Measurements from ENCODE around the gene ADAMTSL1. TPM values are rescaled to one million over a fixed set of nuclear protein-coding genes. Genes with fewer than 3 reads are reported as not detected.

Gene ADAMTSL1
- polyA plus RNA-seq, 2 of the 4 experiments (the other 2 are of a cell fraction) = 0.03 TPM; not detected in 1

GRCh38 chr9:18857769-18858168 lies 383.8 kb downstream of the ADAMTSL1 start:
- FAIRE-seq (no peak), ATAC-seq (no peak), DNase-seq (ENCODE audit: low read depth in 1 of 2, low spot score in 1 of 2) (no peak)
- Histone ChIP-seq H3K4me1 (no peaks in the 10 kb centered on the region), H3K27ac (no peak overlapping the region), H3K9me3 (no peaks in the 10 kb centered on the region), H3K4me3 (no peak overlapping the region), H3K4me2 (no peak overlapping the region)
- ChIA-PET CTCF (no interaction called here), POLR2A (no interaction called here)
- no peak for TF ChIP-seq MAZ (IDR thresholded peaks at IDR 0.05; ENCODE audit: borderline replicate concordance, low read depth, low read length)
- no peak for TF ChIP-seq FOSL2 (IDR thresholded peaks at IDR 0.05)
- TF ChIP-seq FOSL2 (CRISPR knock-in tag; IDR thresholded peaks at IDR 0.05) = peak; percentile 34; the same call in 1 of the 2 replicates
- WGBS (ENCODE audit: missing lambda C conversion rate) = 0% methylated on average over 1 of the region's 1 CpG

DNA sequence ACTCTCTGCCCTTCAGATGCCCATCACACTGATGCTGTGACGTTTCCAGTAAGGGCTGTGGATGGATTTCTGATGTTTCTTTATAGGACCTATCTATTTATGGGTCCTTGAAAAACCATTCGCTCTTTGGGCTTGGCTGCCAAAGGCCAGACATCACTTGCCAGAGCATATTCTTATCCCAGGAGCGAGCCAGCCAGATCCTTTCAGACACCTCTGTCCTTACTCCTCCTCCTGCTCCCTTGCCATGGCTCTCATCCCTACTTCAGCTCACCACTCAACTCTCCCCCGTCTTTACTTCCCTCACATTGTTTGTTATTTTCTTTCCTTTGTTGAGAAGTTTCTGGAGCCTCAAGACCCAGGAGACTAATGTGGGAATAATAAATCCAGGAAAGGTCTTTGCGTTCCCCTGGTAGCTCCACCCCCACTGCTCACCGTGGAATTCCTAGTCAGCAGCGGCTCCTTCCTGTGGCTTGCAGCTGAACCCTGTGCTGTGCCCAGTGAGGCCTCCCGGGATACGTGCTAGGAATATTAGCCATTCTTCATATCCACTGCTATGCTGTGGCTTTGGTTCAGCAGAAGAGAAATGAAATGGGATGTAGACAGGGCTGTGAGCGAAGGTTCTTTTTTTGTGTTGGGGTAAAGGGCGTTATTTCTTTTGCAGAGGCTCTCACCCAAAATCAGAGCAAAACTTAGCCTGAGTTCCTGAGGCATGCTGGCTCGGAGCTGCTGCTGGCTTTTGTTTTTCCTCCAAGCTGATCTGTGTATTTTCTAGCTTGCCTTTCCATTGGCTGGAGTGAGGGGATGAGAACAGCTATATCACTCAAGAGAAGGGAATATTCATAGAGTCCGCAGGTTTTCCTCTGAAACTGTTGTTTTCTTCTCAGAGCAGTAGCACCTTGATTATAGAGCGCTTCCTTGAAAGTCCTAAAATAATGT lies 387.9 kb downstream of the ADAMTSL1 start:
- CTCF ChIA-PET = interaction anchor here (0.5 kb wide), 1 partner anchor 607 kb away, joined by 4 read pairs; no protein-coding TSS in a partner anchor
- Histone ChIP-seq H3K4me2 (no peak overlapping the region), H3K4me3 (no peak overlapping the region), H3K27ac (no peak overlapping the region), H3K4me1 (no peaks in the 10 kb centered on the region), H3K9me3 (no peaks in the 10 kb centered on the region)
- ATAC-seq (no peak), FAIRE-seq (no peak), DNase-seq (ENCODE audit: low read depth in 1 of 2, low spot score in 1 of 2) (no peak)
- no peak for TF ChIP-seq CTCF (IDR thresholded peaks at IDR 0.05)
- POLR2A ChIA-PET = no interaction called here
- WGBS (ENCODE audit: missing lambda C conversion rate) = 34% methylated on average over 14 of the region's 14 CpGs

DNA sequence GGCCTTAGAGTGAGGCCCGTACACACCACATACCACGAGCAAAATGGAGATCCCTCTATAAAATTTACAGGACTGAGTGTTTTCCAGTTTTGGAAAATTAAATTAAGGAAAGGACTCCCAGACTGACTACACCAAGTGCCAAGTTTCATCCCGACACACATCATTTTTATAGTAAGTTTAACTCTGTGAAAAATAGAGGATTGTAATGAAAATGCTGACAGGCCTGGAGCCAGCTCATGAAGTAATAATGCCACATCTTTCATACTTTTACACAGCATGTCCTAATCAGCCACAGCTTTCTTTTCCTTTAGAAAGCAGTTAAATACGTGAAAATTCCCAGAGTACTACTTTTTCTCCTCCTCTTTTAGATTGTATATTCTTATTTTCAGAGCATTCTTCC lies 389.8 kb downstream of the ADAMTSL1 start:
- H3K4me2 ChIP-seq = no peak overlapping the region
- POLR2A ChIA-PET = no interaction called here

More for the DNA sequence above, 389.8 kb downstream of the ADAMTSL1 start:
- no peak for FAIRE-seq
- Histone ChIP-seq H3K27ac (no peak overlapping the region), H3K4me1 (no peaks in the 10 kb centered on the region), H3K9me3 (no peaks in the 10 kb centered on the region), H3K4me3 (no peak overlapping the region)
- TF ChIP-seq POLR2AphosphoS2 (conservative IDR thresholded peaks at IDR 0.05; ENCODE audit: low read length) = no peak
- no peak for TF ChIP-seq FOXS1 (CRISPR knock-in tag; IDR thresholded peaks at IDR 0.05)
- no peak for TF ChIP-seq ZSCAN20 (CRISPR knock-in tag; IDR thresholded peaks at IDR 0.05)
- TF ChIP-seq PBX3 (IDR thresholded peaks at IDR 0.05) = no peak
- TF ChIP-seq CTCF (IDR thresholded peaks at IDR 0.05) = no peak
- TF ChIP-seq EHF (CRISPR knock-in tag; IDR thresholded peaks at IDR 0.05) = no peak
- TF ChIP-seq HES2 (IDR thresholded peaks at IDR 0.05) = no peak
- TF ChIP-seq FOSB (CRISPR knock-in tag; IDR thresholded peaks at IDR 0.05) = no peak
- TF ChIP-seq FOSL2 (IDR thresholded peaks at IDR 0.05) = no peak
- TF ChIP-seq FOSL2 (CRISPR knock-in tag; IDR thresholded peaks at IDR 0.05) = no peak
- no peak for TF ChIP-seq NFE2L2 (conservative IDR thresholded peaks at IDR 0.05; ENCODE audit: low read length)
- DNase-seq (ENCODE audit: low read depth in 1 of 2, low spot score in 1 of 2) = no peak
- CTCF ChIA-PET = interaction anchor here (0.8 to 1.2 kb wide), 2 partner anchors 36 to 47 kb away, joined by 3 read pairs; no protein-coding TSS in a partner anchor
- WGBS (ENCODE audit: missing lambda C conversion rate) = 25% methylated on average over 4 of the region's 4 CpGs
- ATAC-seq = no peak
